A673 (cell line): Measurements from ENCODE around the gene CAPZB. TPM values are rescaled to one million over a fixed set of nuclear protein-coding genes. Genes with fewer than 3 reads are reported as not detected.

Experiments
- BruUV-seq: library from RNA; stranded (reverse); fragments of 400-500 nt; replicated peaks from 2 replicates; lab custom pipeline; 2021; lab: Mats Ljungman, UMichigan
- CTCF ChIA-PET: fragments of 300-600 bp; sonication (Branson Sonifier 250); formaldehyde crosslinking; loops from one replicate; lab custom pipeline; 2022; ENCODE audit warnings: antibody characterized with exemption; lab: Charles Lee
- POLR2A ChIA-PET: fragments of 300-600 bp; sonication (Branson Sonifier 250); formaldehyde crosslinking; loops from one replicate; lab custom pipeline; 2022; ENCODE audit warnings: antibody characterized with exemption; ENCODE audit not compliant: low non-redundant PET; lab: Charles Lee
- DNase-seq: peaks from one replicate; pipeline ENCODE4 v3.0.0-alpha.2; 2015; ENCODE audit warnings: low spot score
- H3K27ac ChIP-seq: fragments of 200-600 bp; sonication (generic); 2 replicates; pipeline ENCODE4 v1.5.1; 2016; ENCODE audit warnings: mixed run types, low read depth, mild to moderate bottlenecking, mixed read lengths, antibody characterized with exemption, low read length; ENCODE audit not compliant: poor library complexity, severe bottlenecking
- H3K27me3 ChIP-seq: fragments of 200-600 bp; sonication (generic); replicated peaks from 2 replicates; pipeline ENCODE4 v1.6.1; 2017; ENCODE audit warnings: mixed run types, low read depth, mild to moderate bottlenecking, mixed read lengths, antibody characterized with exemption, low read length; ENCODE audit not compliant: insufficient read depth, poor library complexity
- H3K36me3 ChIP-seq: fragments of 200-600 bp; sonication (generic); 2 replicates; pipeline ENCODE4 v1.6.1; 2016; ENCODE audit warnings: mixed run types, mild to moderate bottlenecking, mixed read lengths, antibody characterized with exemption, low read length; ENCODE audit not compliant: insufficient read depth, poor library complexity, severe bottlenecking
- H3K4me1 ChIP-seq: fragments of 200-600 bp; sonication (generic); 2 replicates; pipeline ENCODE4 v1.6.1; 2017; ENCODE audit warnings: mixed run types, mild to moderate bottlenecking, mixed read lengths, antibody characterized with exemption, low read length; ENCODE audit not compliant: insufficient read depth, poor library complexity, severe bottlenecking
- H3K4me3 ChIP-seq: fragments of 200-600 bp; sonication (generic); 2 replicates; pipeline ENCODE4 v1.5.1; 2016; ENCODE audit warnings: low read depth, mixed run types, mild to moderate bottlenecking, mixed read lengths, low read length; ENCODE audit not compliant: poor library complexity, severe bottlenecking
- H3K9me3 ChIP-seq: fragments of 200-600 bp; sonication (generic); 2 replicates; pipeline ENCODE4 v1.6.1; 2016; ENCODE audit warnings: mixed run types, low read depth, mild to moderate bottlenecking, mixed read lengths, antibody characterized with exemption, low read length; ENCODE audit not compliant: poor library complexity, severe bottlenecking
- CTCF ChIP-seq: fragments of 300-800, 200-600 bp; sonication (generic); conservative IDR thresholded peaks from 2 replicates; pipeline ENCODE4 v1.5.1; 2017; ENCODE audit warnings: low read depth, mild to moderate bottlenecking, antibody characterized with exemption, low read length, moderate library complexity, mixed read lengths
- EZH2 ChIP-seq: fragments of 200-600 bp; sonication (generic); IDR thresholded peaks from 2 replicates; pipeline ENCODE4 v1.6.1; 2017; ENCODE audit warnings: borderline replicate concordance, low read depth, mild to moderate bottlenecking, mixed read lengths, antibody characterized with exemption, low read length; ENCODE audit not compliant: poor library complexity, severe bottlenecking
- intact Hi-C: fragments of 100-400 bp; cut with micrococcal nuclease; formaldehyde crosslinking; loops from one replicate; pipeline ENCODE4 v1.10.0; 2022; ENCODE audit not compliant: unreplicated experiment
- total RNA-seq: library from RNA; stranded (reverse); gene quantifications from 2 replicates; pipeline ENCODE4 v1.2.3, GENCODE V29; 2021

The CAPZB gene
- total RNA-seq, 1 experiment from 2014 or later: 214 TPM

GRCh38 chr1:19354531-19354981, 130.8 kb downstream of the CAPZB start:
- BruUV-seq: no TSS peak
- ChIA-PET CTCF (no interaction called here), POLR2A (no interaction called here)
- Histone ChIP-seq H3K27me3 (no peaks in the 10 kb centered on the region), H3K4me1 (no peaks in the 10 kb centered on the region), H3K4me3 (no peak overlapping the region), H3K36me3 (peaks cover 13% of the 10 kb centered on the region), H3K9me3 (no peaks in the 10 kb centered on the region), H3K27ac (no peak overlapping the region)
- TF ChIP-seq EZH2 (no peak), CTCF (no peak)
- DNase-seq: no peak
- intact Hi-C loops: no loop called here

GRCh38 chr1:19353596-19353995, 131.7 kb downstream of the CAPZB start:
- DNase-seq: no peak
- H3K27me3 ChIP-seq: no peaks in the 10 kb centered on the region
- CTCF ChIA-PET: no interaction called here
- POLR2A ChIA-PET: no interaction called here
- intact Hi-C loops: no loop called here
- no peak overlapping the region for H3K4me3 ChIP-seq
- H3K27ac ChIP-seq: no peak overlapping the region
- H3K36me3 ChIP-seq: peaks cover 13% of the 10 kb centered on the region
- BruUV-seq: no TSS peak
- H3K9me3 ChIP-seq: no peaks in the 10 kb centered on the region
- no peaks in the 10 kb centered on the region for H3K4me1 ChIP-seq
- no peak for TF ChIP-seq EZH2
- no peak for TF ChIP-seq CTCF

- Histone ChIP-seq H3K27me3 (no peaks in the 10 kb centered on the region), H3K4me1 (no peaks in the 10 kb centered on the region), H3K27ac (no peak overlapping the region), H3K9me3 (no peaks in the 10 kb centered on the region), H3K4me3 (no peak overlapping the region), H3K36me3 (peaks cover 18% of the 10 kb centered on the region)
- intact Hi-C loops: no loop called here
- no TSS peak for BruUV-seq
- no peak for DNase-seq
- POLR2A ChIA-PET: no interaction called here
- TF ChIP-seq EZH2: no peak
- TF ChIP-seq CTCF: no peak
- CTCF ChIA-PET: no interaction called here
These were observed 132.5 kb downstream of the CAPZB start for GRCh38 chr1:19352839-19353238.
